ENCODE data around the gene TAF11. TPM values are rescaled to one million over a fixed set of nuclear protein-coding genes. Genes with fewer than 3 reads are reported as not detected.

The TAF11 gene
- total RNA-seq, 1 donor from 2014 or later: 36.7 TPM

- peaks cover 31% of the 10 kb centered on the region for H3K36me3 Mint-ChIP-seq
- DNase-seq (ENCODE audit: low spot score in 2 of 2, unreplicated experiment in 2 of 2): no peak
- H3K9me3 Mint-ChIP-seq: no peaks in the 10 kb centered on the region
- TF ChIP-seq CTCF (IDR thresholded peaks at IDR 0.05; ENCODE audit: unreplicated experiment): no peak
- H3K4me3 Mint-ChIP-seq: no peak overlapping the region
- H3K27ac Mint-ChIP-seq: no peak overlapping the region
- no peaks in the 10 kb centered on the region for H3K27me3 Mint-ChIP-seq (ENCODE audit: low read depth)
- no peaks in the 10 kb centered on the region for H3K4me1 Mint-ChIP-seq
These were observed 54.9 kb downstream of the TAF11 start for GRCh38 chr6:34832942-34833341.

GRCh38 chr6:34829137-34829536 is 58.7 kb downstream of the TAF11 start:
- peaks cover 23% of the 10 kb centered on the region for H3K36me3 Mint-ChIP-seq
- no peaks in the 10 kb centered on the region for H3K4me1 Mint-ChIP-seq
- no peak overlapping the region for H3K27ac Mint-ChIP-seq
- DNase-seq (ENCODE audit: low spot score in 2 of 2, unreplicated experiment in 2 of 2): no peak
- H3K27me3 Mint-ChIP-seq (ENCODE audit: low read depth): no peaks in the 10 kb centered on the region
- TF ChIP-seq CTCF (IDR thresholded peaks at IDR 0.05; ENCODE audit: unreplicated experiment): no peak
- no peak overlapping the region for H3K4me3 Mint-ChIP-seq
- no peaks in the 10 kb centered on the region for H3K9me3 Mint-ChIP-seq

Other genes with a start within 250 kb of the TAF11 start
- 55.6 to 61.0 TPM (median 59.4 TPM) in 3 replicates for gene ILRUN, start 191.3 kb downstream of the TAF11 start, total RNA-seq
- 112 to 113 TPM (median 113 TPM) in 3 replicates for gene SNRPC, start 130.5 kb downstream of the TAF11 start, total RNA-seq
- gene BLTP3A, start 96.0 kb downstream of the TAF11 start, total RNA-seq: 14.6 to 14.9 TPM (median 14.7 TPM) in 3 replicates
- gene ANKS1A, start 1.2 kb upstream of the TAF11 start, total RNA-seq: 29.0 to 30.6 TPM (median 30.0 TPM) in 3 replicates